ENCODE measurements around the gene AURKAIP1. TPM values are rescaled to one million over a fixed set of nuclear protein-coding genes. Genes with fewer than 3 reads are reported as not detected.

Gene AURKAIP1
- total RNA-seq, 1 experiment from 2014 or later = 178 TPM

DNA sequence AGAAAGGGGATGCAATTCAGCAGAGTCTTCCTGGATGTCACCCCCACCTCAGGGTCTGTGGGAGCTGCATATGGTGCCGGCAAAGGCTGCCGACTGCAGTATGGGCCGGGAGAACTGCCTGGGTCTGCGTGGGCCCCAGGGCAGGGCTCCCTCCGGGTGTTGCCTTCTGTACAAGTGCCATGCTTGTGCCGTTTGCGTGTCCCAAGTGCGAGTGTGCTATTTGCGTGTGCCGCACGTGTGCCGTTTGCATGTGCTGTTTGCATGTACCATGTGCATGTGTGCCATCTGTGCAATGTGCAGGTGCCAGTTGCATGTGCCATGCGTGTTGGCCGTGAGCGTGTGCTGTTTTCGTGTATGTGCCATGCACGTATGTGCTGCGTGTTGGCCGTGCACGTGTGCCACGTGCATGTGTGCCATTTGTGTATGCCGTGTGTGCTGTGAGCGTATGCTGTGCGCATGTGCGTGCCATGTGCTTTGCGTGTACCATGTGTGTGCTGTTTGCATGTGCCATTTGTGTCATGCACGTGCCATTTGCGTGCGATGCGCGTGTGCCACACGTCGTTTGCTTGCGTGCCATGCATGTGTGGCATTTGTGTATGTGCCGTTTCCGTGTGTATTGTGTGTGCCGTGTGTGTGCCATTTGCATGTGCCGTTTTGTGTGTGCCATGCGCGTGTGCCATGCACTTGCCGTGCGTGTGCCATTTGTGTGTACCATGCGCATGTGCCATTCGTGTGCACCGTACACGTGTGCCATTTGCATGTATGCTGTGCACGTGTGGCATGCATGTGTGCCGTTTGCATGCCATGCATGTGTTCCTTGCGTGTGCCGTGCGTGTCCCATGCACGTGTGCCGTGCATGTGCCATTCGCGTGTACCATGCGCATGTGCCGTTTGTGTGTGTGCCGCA is 45.5 kb downstream of the AURKAIP1 start:
- no peak for DNase-seq (ENCODE audit: low read depth)
- in situ Hi-C loops (cut with HindIII; ENCODE audit: low pct_unique_long_range_greater_than_20kb, low sequenced_read_pairs) = no loop called here

DNA sequence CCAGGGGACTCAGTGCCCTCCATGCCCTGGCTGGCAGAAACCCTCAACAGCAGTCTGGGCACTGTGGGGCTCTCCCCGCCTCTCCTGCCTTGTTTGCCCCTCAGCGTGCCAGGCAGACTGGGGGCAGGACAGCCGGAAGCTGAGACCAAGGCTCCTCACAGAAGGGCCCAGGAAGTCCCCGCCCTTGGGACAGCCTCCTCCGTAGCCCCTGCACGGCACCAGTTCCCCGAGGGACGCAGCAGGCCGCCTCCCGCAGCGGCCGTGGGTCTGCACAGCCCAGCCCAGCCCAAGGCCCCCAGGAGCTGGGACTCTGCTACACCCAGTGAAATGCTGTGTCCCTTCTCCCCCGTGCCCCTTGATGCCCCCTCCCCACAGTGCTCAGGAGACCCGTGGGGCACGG is 46.8 kb downstream of the AURKAIP1 start:
- in situ Hi-C loops (cut with HindIII; ENCODE audit: low pct_unique_long_range_greater_than_20kb, low sequenced_read_pairs) = no loop called here
- no peak for DNase-seq (ENCODE audit: low read depth)

GRCh38 chr1:1327291-1327690 is 47.7 kb downstream of the AURKAIP1 start:
- in situ Hi-C loops (cut with HindIII; ENCODE audit: low pct_unique_long_range_greater_than_20kb, low sequenced_read_pairs) = no loop called here

GRCh38 chr1:1326075-1326605 is 48.9 kb downstream of the AURKAIP1 start:
- in situ Hi-C loops (cut with HindIII; ENCODE audit: low pct_unique_long_range_greater_than_20kb, low sequenced_read_pairs) = no loop called here
- DNase-seq (ENCODE audit: low read depth) = no peak

More at GRCh38 chr1:1327291-1327690, 47.7 kb downstream of the AURKAIP1 start:
- DNase-seq (ENCODE audit: low read depth) = no peak

DNA sequence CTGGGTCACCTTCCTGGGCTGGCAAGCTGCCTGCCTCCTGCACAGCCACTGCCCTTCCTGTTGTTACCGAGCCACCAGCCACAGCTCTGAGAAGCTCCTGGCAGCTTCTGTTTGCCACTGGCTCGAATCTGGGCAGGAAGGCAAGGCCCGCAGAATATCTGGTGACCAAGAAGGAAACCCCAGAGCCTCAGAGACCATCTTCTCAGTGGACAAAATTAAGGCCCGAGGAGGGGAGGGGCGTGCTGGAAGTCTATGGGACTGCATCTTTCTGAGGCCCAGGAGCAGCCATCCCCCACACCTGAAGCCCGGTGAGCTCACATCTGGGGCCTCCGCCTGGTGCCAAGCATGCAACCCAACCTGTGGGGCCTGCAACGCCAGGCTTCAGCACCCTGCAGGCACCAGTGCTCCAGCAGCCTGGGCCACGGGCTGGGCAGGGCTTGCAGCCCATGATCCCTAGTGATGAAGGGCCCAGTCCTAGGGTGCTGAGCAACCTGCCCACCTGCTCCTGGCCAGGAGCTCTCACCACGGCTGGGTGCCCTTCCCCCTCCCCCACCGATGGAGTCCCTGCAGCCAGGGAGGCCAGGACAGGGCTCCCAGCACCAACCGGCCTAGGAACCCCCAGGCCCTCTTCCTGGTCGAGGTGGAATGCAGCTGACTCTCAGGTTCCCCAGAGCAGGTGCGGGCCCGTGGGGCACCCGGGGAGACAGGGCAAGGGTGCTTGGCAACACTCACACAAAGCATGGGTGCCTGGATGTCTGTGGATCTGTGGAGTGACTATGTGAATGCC is 49.5 kb downstream of the AURKAIP1 start:
- in situ Hi-C loops (cut with HindIII; ENCODE audit: low pct_unique_long_range_greater_than_20kb, low sequenced_read_pairs) = no loop called here
- no peak for DNase-seq (ENCODE audit: low read depth)

GRCh38 chr1:1324524-1325287 is 50.3 kb downstream of the AURKAIP1 start, which contains the start of the genes CPTP and INTS11:
Gene CPTP (plus strand): TSS chr1:1324802. CDS start chr1:1326911, 2,109 bp downstream.
Gene INTS11 (minus strand): TSS chr1:1324660. CDS start chr1:1324608, 52 bp downstream.
- peak; percentile 65 for DNase-seq (ENCODE audit: low read depth)
- in situ Hi-C loops (cut with HindIII; ENCODE audit: low pct_unique_long_range_greater_than_20kb, low sequenced_read_pairs) = no loop called here

DNA sequence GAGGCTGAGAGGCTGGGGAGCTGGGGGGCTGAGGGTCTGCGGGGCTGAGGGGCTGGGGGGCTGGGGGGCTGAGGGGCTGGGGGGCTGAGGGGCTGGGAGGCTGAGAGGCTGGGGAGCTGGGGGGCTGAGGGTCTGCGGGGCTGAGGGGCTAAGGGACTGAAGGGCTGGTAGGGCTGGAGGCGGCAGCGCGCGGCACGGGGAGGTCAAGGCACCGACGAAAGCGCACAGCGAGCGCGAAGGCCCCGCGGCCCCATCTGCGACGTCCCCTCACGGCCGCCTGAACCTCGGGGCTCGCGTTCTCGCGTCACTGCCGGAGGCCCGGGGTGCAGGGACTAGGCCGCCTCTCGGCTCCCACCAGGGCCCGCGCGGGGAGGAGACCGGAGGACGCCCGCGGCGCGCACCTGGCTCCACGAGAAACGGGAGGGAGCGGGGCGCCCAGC is 50.9 kb downstream of the AURKAIP1 start:
- no peak for DNase-seq (ENCODE audit: low read depth)
- in situ Hi-C loops (cut with HindIII; ENCODE audit: low pct_unique_long_range_greater_than_20kb, low sequenced_read_pairs) = no loop called here

Other genes starting within 250 kb of the AURKAIP1 start
- not detected in 2 replicates for gene TTLL10, start 201.3 kb downstream of the AURKAIP1 start, total RNA-seq (2014; rRNA removed; shearing (Covaris generic); ENCODE audit: low replicate concordance)
- not detected in 2 replicates for gene TNFRSF18, start 168.6 kb downstream of the AURKAIP1 start, total RNA-seq (2014; rRNA removed; shearing (Covaris generic); ENCODE audit: low replicate concordance)
- not detected in 2 replicates for gene TNFRSF4, start 161.1 kb downstream of the AURKAIP1 start, total RNA-seq (2014; rRNA removed; shearing (Covaris generic); ENCODE audit: low replicate concordance)
- gene SDF4, start 143.2 kb downstream of the AURKAIP1 start, total RNA-seq (2014; rRNA removed; shearing (Covaris generic); ENCODE audit: low replicate concordance) = 111 and 124 TPM in 2 replicates
- gene B3GALT6, start 143.0 kb downstream of the AURKAIP1 start, total RNA-seq (2014; rRNA removed; shearing (Covaris generic); ENCODE audit: low replicate concordance) = 23.5 and 26.7 TPM in 2 replicates
- gene C1QTNF12, start 128.5 kb downstream of the AURKAIP1 start, total RNA-seq (2014; rRNA removed; shearing (Covaris generic); ENCODE audit: low replicate concordance) = not detected in 2 replicates
- gene UBE2J2, start 101.4 kb downstream of the AURKAIP1 start, total RNA-seq (2014; rRNA removed; shearing (Covaris generic); ENCODE audit: low replicate concordance) = 73.0 and 121 TPM in 2 replicates
- gene SCNN1D, start 94.8 kb downstream of the AURKAIP1 start, total RNA-seq (2014; rRNA removed; shearing (Covaris generic); ENCODE audit: low replicate concordance) = 1.8 and 2.8 TPM in 2 replicates
- 35.9 and 50.2 TPM in 2 replicates for gene ACAP3, start 67.3 kb downstream of the AURKAIP1 start, total RNA-seq (2014; rRNA removed; shearing (Covaris generic); ENCODE audit: low replicate concordance)
- gene PUSL1, start 66.6 kb downstream of the AURKAIP1 start, total RNA-seq (2014; rRNA removed; shearing (Covaris generic); ENCODE audit: low replicate concordance) = 50.3 and 57.5 TPM in 2 replicates
- gene INTS11, start 50.5 kb downstream of the AURKAIP1 start, total RNA-seq (2014; rRNA removed; shearing (Covaris generic); ENCODE audit: low replicate concordance) = 57.6 and 90.2 TPM in 2 replicates
- gene CPTP, start 50.4 kb downstream of the AURKAIP1 start, total RNA-seq (2014; rRNA removed; shearing (Covaris generic); ENCODE audit: low replicate concordance) = 25.8 and 28.5 TPM in 2 replicates
- not detected in 2 replicates for gene TAS1R3, start 43.9 kb downstream of the AURKAIP1 start, total RNA-seq (2014; rRNA removed; shearing (Covaris generic); ENCODE audit: low replicate concordance)
- gene DVL1, start 25.8 kb downstream of the AURKAIP1 start, total RNA-seq (2014; rRNA removed; shearing (Covaris generic); ENCODE audit: low replicate concordance) = 84.9 and 103 TPM in 2 replicates
- gene MXRA8, start 16.7 kb downstream of the AURKAIP1 start, total RNA-seq (2014; rRNA removed; shearing (Covaris generic); ENCODE audit: low replicate concordance) = not detected in 2 replicates
- 34.3 and 34.9 TPM in 2 replicates for gene CCNL2, start 24.1 kb upstream of the AURKAIP1 start, total RNA-seq (2014; rRNA removed; shearing (Covaris generic); ENCODE audit: low replicate concordance)
- gene MRPL20, start 32.1 kb upstream of the AURKAIP1 start, total RNA-seq (2014; rRNA removed; shearing (Covaris generic); ENCODE audit: low replicate concordance) = 32.2 and 79.3 TPM in 2 replicates
- gene ANKRD65, start 46.1 kb upstream of the AURKAIP1 start, total RNA-seq (2014; rRNA removed; shearing (Covaris generic); ENCODE audit: low replicate concordance) = not detected in 2 replicates
- 37.5 and 47.0 TPM in 2 replicates for gene VWA1, start 60.5 kb upstream of the AURKAIP1 start, total RNA-seq (2014; rRNA removed; shearing (Covaris generic); ENCODE audit: low replicate concordance)
- not detected in 2 replicates for gene ATAD3C, start 74.5 kb upstream of the AURKAIP1 start, total RNA-seq (2014; rRNA removed; shearing (Covaris generic); ENCODE audit: low replicate concordance)
- 22.3 and 40.7 TPM in 2 replicates for gene ATAD3B, start 96.6 kb upstream of the AURKAIP1 start, total RNA-seq (2014; rRNA removed; shearing (Covaris generic); ENCODE audit: low replicate concordance)
- 78.9 and 82.4 TPM in 2 replicates for gene ATAD3A, start 137.0 kb upstream of the AURKAIP1 start, total RNA-seq (2014; rRNA removed; shearing (Covaris generic); ENCODE audit: low replicate concordance)
- gene TMEM240, start 165.4 kb upstream of the AURKAIP1 start, total RNA-seq (2014; rRNA removed; shearing (Covaris generic); ENCODE audit: low replicate concordance) = not detected in 2 replicates
- gene SSU72, start 199.7 kb upstream of the AURKAIP1 start, total RNA-seq (2014; rRNA removed; shearing (Covaris generic); ENCODE audit: low replicate concordance) = 51.1 and 81.8 TPM in 2 replicates
- 16.9 and 31.3 TPM in 2 replicates for gene FNDC10, start 224.9 kb upstream of the AURKAIP1 start, total RNA-seq (2014; rRNA removed; shearing (Covaris generic); ENCODE audit: low replicate concordance)
- 35.7 and 49.0 TPM in 2 replicates for gene MIB2, start 240.3 kb upstream of the AURKAIP1 start, total RNA-seq (2014; rRNA removed; shearing (Covaris generic); ENCODE audit: low replicate concordance)